HCT116 (cell line): ENCODE results near the gene DPF1. TPM values are rescaled to one million over a fixed set of nuclear protein-coding genes. Genes with fewer than 3 reads are reported as not detected.

Experiments
- ATAC-seq: fragments of 200-7000 bp; cut with Tn5 transposase; 2 replicates; pipeline ENCODE4 v1.9.1; 2020; ENCODE audit warnings: mild to moderate bottlenecking, moderate library complexity
- BruUV-seq: library from RNA; stranded (reverse); fragments of 400-500 nt; replicated peaks from 2 replicates; lab custom pipeline; 2021; lab: Mats Ljungman, UMichigan
- CTCF ChIA-PET: fragments of 300-600 bp; sonication (Branson Sonifier 250); formaldehyde crosslinking; loops from one replicate; lab custom pipeline; 2021; ENCODE audit warnings: antibody characterized with exemption; lab: Charles Lee
- POLR2A ChIA-PET: fragments of 300-600, 350-600 bp; sonication (Branson Sonifier 250); formaldehyde crosslinking; loops from one replicate; lab custom pipeline; 2021; ENCODE audit warnings: antibody characterized with exemption; lab: Charles Lee
- RAD21 ChIA-PET, 2 experiments: fragments of 300-600 bp; sonication (Branson Sonifier 250); formaldehyde crosslinking; loops; one replicate each; lab custom pipeline; 2023; ENCODE audit warnings: low total read pairs in 2 of 2; ENCODE audit not compliant: uncharacterized antibody in 2 of 2, unreplicated experiment in 2 of 2, low non-redundant PET in 1 of 2; lab: Charles Lee
- DNase-seq: peaks from one replicate; pipeline ENCODE4 v3.0.0-alpha.2; 2010; ENCODE audit warnings: low read depth, low spot score
- H2AFZ ChIP-seq: fragments of 200-600 bp; shearing (Covaris generic), sonication (generic); 2 replicates; pipeline ENCODE4 v1.6.1; 2017; ENCODE audit warnings: low read depth, mixed run types, mixed read lengths, antibody characterized with exemption, low read length; ENCODE audit not compliant: poor library complexity, severe bottlenecking
- H3K27ac ChIP-seq: 2 replicates; pipeline ENCODE4 v1.5.1; 2012; ENCODE audit warnings: low read depth, low read length
- H3K27me3 ChIP-seq: fragments of 200-600 bp; sonication (generic); 2 replicates; pipeline ENCODE4 v1.6.1; 2016; ENCODE audit warnings: mixed run types, low read length, mixed read lengths; ENCODE audit not compliant: insufficient read depth
- H3K36me3 ChIP-seq, 2 experiments: fragments of 200-500 bp in 1 of 2; fragments of 200-600 bp in 1 of 2; sonication (Bioruptor generic) in 1 of 2; sonication (generic) in 1 of 2; 2 replicates each; pipeline versions ENCODE4 v1.5.1 to v1.6.1; 2014 to 2016; ENCODE audit warnings: low read length in 2 of 2, inconsistent platforms in 1 of 2, mixed read lengths in 1 of 2, mixed run types in 1 of 2; ENCODE audit not compliant: insufficient read depth in 2 of 2, control insufficient read depth in 1 of 2
- H3K4me1 ChIP-seq, 2 experiments: fragments of 200-600 bp in 1 of 2; sonication (generic) in 1 of 2; 2 replicates each; pipeline versions ENCODE4 v1.5.1 to v1.6.1; 2012 to 2017; ENCODE audit warnings: low read length in 2 of 2, inconsistent platforms in 1 of 2, mild to moderate bottlenecking in 1 of 2, mixed read lengths in 1 of 2, mixed run types in 1 of 2, moderate library complexity in 1 of 2; ENCODE audit not compliant: insufficient read depth in 2 of 2, control insufficient read depth in 1 of 2
- H3K4me2 ChIP-seq: fragments of 200-600 bp; sonication (generic); 2 replicates; pipeline ENCODE4 v1.6.1; 2017; ENCODE audit warnings: mixed run types, low read length, mixed read lengths
- H3K4me3 ChIP-seq, 2 experiments: fragments of 200-600 bp in 1 of 2; sonication (generic) in 1 of 2; replicated peaks in 1 of 2; 2 replicates each; pipeline ENCODE4 v1.5.1; 2011 to 2016; ENCODE audit warnings: low read length in 2 of 2, control low read depth in 1 of 2, low read depth in 1 of 2, mild to moderate bottlenecking in 1 of 2, mixed read lengths in 1 of 2, mixed run types in 1 of 2
- H3K79me2 ChIP-seq: fragments of 200-600 bp; sonication (generic); 2 replicates; pipeline ENCODE4 v1.6.1; 2017; ENCODE audit warnings: mild to moderate bottlenecking, mixed run types, low read length, moderate library complexity, mixed read lengths; ENCODE audit not compliant: insufficient read depth
- H3K9ac ChIP-seq: fragments of 200-600 bp; sonication (generic); 2 replicates; pipeline ENCODE4 v1.6.1; 2016; ENCODE audit warnings: low read length, mixed read lengths
- H3K9me2 ChIP-seq: fragments of 200-600 bp; sonication (generic), shearing (Covaris generic); 2 replicates; pipeline ENCODE4 v1.6.1; 2017; ENCODE audit warnings: mixed run types, mild to moderate bottlenecking, moderate library complexity; ENCODE audit not compliant: insufficient read depth
- H3K9me3 ChIP-seq, 2 experiments: fragments of 200-500 bp in 1 of 2; fragments of 200-600 bp in 1 of 2; sonication (Bioruptor generic) in 1 of 2; sonication (generic) in 1 of 2; 2 replicates each; pipeline ENCODE4 v1.6.1; 2014 to 2017; ENCODE audit warnings: low read length in 2 of 2, mixed read lengths in 2 of 2, inconsistent platforms in 1 of 2, low read depth in 1 of 2, mild to moderate bottlenecking in 1 of 2, mixed run types in 1 of 2, moderate library complexity in 1 of 2; ENCODE audit not compliant: control insufficient read depth in 1 of 2, insufficient read depth in 1 of 2
- H4K20me1 ChIP-seq: fragments of 200-600 bp; sonication (generic), shearing (Covaris generic); 2 replicates; pipeline ENCODE4 v1.6.1; 2017; ENCODE audit warnings: mixed run types, mild to moderate bottlenecking, moderate library complexity; ENCODE audit not compliant: insufficient read depth
- CBX3 ChIP-seq: IDR thresholded peaks from 2 replicates; pipeline ENCODE4 v1.6.1; 2012; ENCODE audit warnings: low read depth
- CEBPB ChIP-seq: IDR thresholded peaks from 2 replicates; pipeline ENCODE4 v1.6.1; 2012; ENCODE audit warnings: low read depth
- ELF1 ChIP-seq: IDR thresholded peaks from 2 replicates; pipeline ENCODE4 v1.6.1; 2012; ENCODE audit warnings: low read depth, borderline replicate concordance
- EZH2 ChIP-seq: fragments of 200-600 bp; sonication (generic); IDR thresholded peaks from 2 replicates; pipeline ENCODE4 v1.6.1; 2017; ENCODE audit warnings: antibody characterized with exemption, mixed run types
- EZH2phosphoT487 ChIP-seq: fragments of 200-600 bp; IDR thresholded peaks from 2 replicates; pipeline ENCODE4 v1.6.1; 2018; ENCODE audit warnings: antibody characterized with exemption, borderline replicate concordance
- FOSL1 ChIP-seq: IDR thresholded peaks from 2 replicates; pipeline ENCODE4 v1.6.1; 2012; ENCODE audit warnings: low read depth
- JUND ChIP-seq: IDR thresholded peaks from 2 replicates; pipeline ENCODE4 v1.6.1; 2012
- MAX ChIP-seq: IDR thresholded peaks from 2 replicates; pipeline ENCODE4 v1.6.1; 2012
- POLR2A ChIP-seq: IDR thresholded peaks from 2 replicates; pipeline ENCODE4 v1.7.0; 2011; ENCODE audit warnings: borderline replicate concordance; ENCODE audit not compliant: insufficient read depth, insufficient read length; ENCODE audit errors: extremely low read depth
- POLR2AphosphoS5 ChIP-seq: IDR thresholded peaks from 2 replicates; pipeline ENCODE4 v1.6.1; 2011; ENCODE audit warnings: mild to moderate bottlenecking, low read depth, low read length, moderate library complexity
- RAD21 ChIP-seq: IDR thresholded peaks from 2 replicates; pipeline ENCODE4 v1.6.1; 2012; ENCODE audit warnings: low read depth, mild to moderate bottlenecking
- REST ChIP-seq: IDR thresholded peaks from 2 replicates; pipeline ENCODE4 v1.6.1; 2012; ENCODE audit warnings: low read depth
- SIN3A ChIP-seq: IDR thresholded peaks from 2 replicates; pipeline ENCODE4 v1.6.1; 2012; ENCODE audit warnings: low read depth
- SP1 ChIP-seq: IDR thresholded peaks from 2 replicates; pipeline ENCODE4 v1.6.1; 2012; ENCODE audit warnings: low read depth
- SRF ChIP-seq: IDR thresholded peaks from 2 replicates; pipeline ENCODE4 v1.6.1; 2012; ENCODE audit warnings: low read depth
- TCF7L2 ChIP-seq: IDR thresholded peaks from 2 replicates; pipeline ENCODE4 v1.7.0; 2011; ENCODE audit warnings: borderline replicate concordance, inconsistent platforms; ENCODE audit not compliant: insufficient read depth, insufficient read length; ENCODE audit errors: extremely low read depth
- ZBTB33 ChIP-seq: IDR thresholded peaks from 2 replicates; pipeline ENCODE4 v1.6.1; 2011; ENCODE audit warnings: mild to moderate bottlenecking, low read length, moderate library complexity; ENCODE audit not compliant: insufficient replicate concordance; ENCODE audit errors: extremely low read depth
- ZNF274 ChIP-seq: fragments of 200-500 bp; sonication (Bioruptor generic); IDR thresholded peaks from 2 replicates; pipeline ENCODE4 v1.6.1; 2014; ENCODE audit warnings: mild to moderate bottlenecking, low read depth, low read length, inconsistent platforms
- intact Hi-C: fragments of 100-400 bp; cut with micrococcal nuclease; formaldehyde crosslinking; loops from 2 replicates; pipeline ENCODE4 v1.10.0; 2022
- total RNA-seq: library from RNA; stranded (reverse); gene quantifications from one replicate; pipeline ENCODE4 v1.2.1, GENCODE V29; 2021; ENCODE audit not compliant: unreplicated experiment

Gene DPF1
- total RNA-seq, 1 experiment from 2014 or later = 9.7 TPM

GRCh38 chr19:38250821-38251563, 27.0 kb upstream of the DPF1 start (continued):
- no peak for TF ChIP-seq ZBTB33
- TF ChIP-seq SRF = no peak
- TF ChIP-seq TCF7L2 = no peak
- TF ChIP-seq EZH2 = no peak
- TF ChIP-seq FOSL1 = no peak

- Histone ChIP-seq H3K9me2 (no peaks in the 10 kb centered on the region), H3K79me2 (no peaks in the 10 kb centered on the region), H3K9me3 (no peaks in the 10 kb centered on the region), H3K4me2 (no peak overlapping the region), H3K4me1 (peaks cover under 1 to 28% of the 10 kb centered on the region in 2 experiments; a peak in 3 of 4 replicates), H3K36me3 (no peaks in the 10 kb centered on the region), H3K27ac (no peak overlapping the region), H2AFZ (no peak overlapping the region), H3K9ac (no peak overlapping the region), H4K20me1 (no peaks in the 10 kb centered on the region), H3K27me3 (no peaks in the 10 kb centered on the region), H3K4me3 (no peak overlapping the region)
- POLR2A ChIA-PET = no interaction called here
- ATAC-seq (no peak), DNase-seq (no peak)
- CTCF ChIA-PET = no interaction called here
- RAD21 ChIA-PET = no interaction called here
- intact Hi-C loops = no loop called here
- BruUV-seq = no TSS peak
- TF ChIP-seq SIN3A = no peak
- no peak for TF ChIP-seq POLR2A
- TF ChIP-seq POLR2AphosphoS5 = no peak
- no peak for TF ChIP-seq JUND
- TF ChIP-seq ZNF274 = no peak
- no peak for TF ChIP-seq CEBPB
- TF ChIP-seq SP1 = no peak
- no peak for TF ChIP-seq ELF1
- no peak for TF ChIP-seq EZH2phosphoT487
- TF ChIP-seq CBX3 = no peak
- TF ChIP-seq MAX = no peak
- no peak for TF ChIP-seq ZBTB33
- TF ChIP-seq RAD21 = no peak
- TF ChIP-seq SRF = no peak
- TF ChIP-seq REST = no peak
Observed at GRCh38 chr19:38250428-38250820, 26.4 kb upstream of the DPF1 start.
